Prostate gland (tissue), 2 donors: Measurements from ENCODE around the gene GADD45A.
A peak's percentile ranks its signal among the peaks of the same experiment; 100 is the strongest.

ENCODE experiments used
- POLR2A ChIP-seq: fragments of 450-650 bp; IDR thresholded peaks from one replicate; pipeline ENCODE4 v1.6.1; 2016; ENCODE audit warnings: antibody characterized with exemption, mild to moderate bottlenecking
- POLR2AphosphoS5 ChIP-seq: sonication (generic); formaldehyde crosslinking; IDR thresholded peaks from one replicate; pipeline ENCODE4 v1.6.1; 2017; ENCODE audit warnings: antibody characterized with exemption
- TF ChIP-seq, protein P1 (sequence below), 4 experiments: fragments of 200-600 bp in 2 of 4; fragments of 450-650 bp in 2 of 4; sonication (generic) in 2 of 4; IDR thresholded peaks; 1 replicate in 3 of 4; 2 replicates in 1 of 4; pipeline ENCODE4 v1.5.1; 2016 to 2019; ENCODE audit warnings: antibody characterized with exemption in 4 of 4, mild to moderate bottlenecking in 2 of 4, moderate library complexity in 2 of 4

DNA sequence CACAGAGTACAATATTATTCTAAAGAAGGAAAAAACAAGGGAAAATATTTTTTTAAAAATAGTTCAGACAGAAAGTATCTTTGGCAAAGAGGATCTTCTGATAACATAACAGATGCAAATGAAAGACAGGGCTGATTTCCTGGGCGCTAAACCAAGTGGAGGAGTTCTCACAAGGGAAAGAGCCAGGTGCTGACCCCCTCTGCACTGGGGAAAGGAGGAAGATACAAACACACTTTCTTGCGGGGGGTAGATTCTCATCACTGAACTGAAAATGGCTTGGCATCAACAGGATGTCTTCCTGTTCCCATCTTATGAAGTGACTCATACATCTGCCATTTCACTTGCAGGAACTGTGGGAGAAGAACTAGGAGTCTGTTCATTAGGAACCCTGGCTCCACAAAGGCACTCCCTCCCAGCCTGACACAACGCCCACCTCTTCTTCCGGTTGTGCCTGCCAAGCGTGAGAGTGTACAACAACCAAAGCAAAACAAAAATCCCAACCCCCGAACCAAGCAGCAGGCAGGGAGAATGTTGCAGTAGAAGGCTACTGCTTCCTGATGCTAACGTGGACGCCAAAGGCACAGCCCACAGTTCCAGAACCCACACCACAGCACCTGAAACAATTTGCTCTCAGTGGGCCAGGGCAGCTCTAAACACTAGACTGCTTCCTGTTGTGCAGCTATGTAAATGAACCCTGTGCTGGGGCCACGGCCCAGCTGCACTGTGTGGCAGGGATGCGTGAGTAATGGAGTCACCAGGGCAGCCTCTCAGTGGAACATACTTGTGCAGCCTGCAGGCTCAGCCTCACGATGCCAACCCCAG, 51.0 kb downstream of the GADD45A start:
- TF ChIP-seq, protein P1, sequence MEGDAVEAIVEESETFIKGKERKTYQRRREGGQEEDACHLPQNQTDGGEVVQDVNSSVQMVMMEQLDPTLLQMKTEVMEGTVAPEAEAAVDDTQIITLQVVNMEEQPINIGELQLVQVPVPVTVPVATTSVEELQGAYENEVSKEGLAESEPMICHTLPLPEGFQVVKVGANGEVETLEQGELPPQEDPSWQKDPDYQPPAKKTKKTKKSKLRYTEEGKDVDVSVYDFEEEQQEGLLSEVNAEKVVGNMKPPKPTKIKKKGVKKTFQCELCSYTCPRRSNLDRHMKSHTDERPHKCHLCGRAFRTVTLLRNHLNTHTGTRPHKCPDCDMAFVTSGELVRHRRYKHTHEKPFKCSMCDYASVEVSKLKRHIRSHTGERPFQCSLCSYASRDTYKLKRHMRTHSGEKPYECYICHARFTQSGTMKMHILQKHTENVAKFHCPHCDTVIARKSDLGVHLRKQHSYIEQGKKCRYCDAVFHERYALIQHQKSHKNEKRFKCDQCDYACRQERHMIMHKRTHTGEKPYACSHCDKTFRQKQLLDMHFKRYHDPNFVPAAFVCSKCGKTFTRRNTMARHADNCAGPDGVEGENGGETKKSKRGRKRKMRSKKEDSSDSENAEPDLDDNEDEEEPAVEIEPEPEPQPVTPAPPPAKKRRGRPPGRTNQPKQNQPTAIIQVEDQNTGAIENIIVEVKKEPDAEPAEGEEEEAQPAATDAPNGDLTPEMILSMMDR (IDR thresholded peaks at IDR 0.05) = no peak
- TF ChIP-seq POLR2A (no peak), POLR2AphosphoS5 (peak; percentile 55)
